NB4 (cell line): ENCODE results near the gene FBXW8.

Experiments used
- CTCF ChIP-seq: IDR thresholded peaks from one replicate; pipeline ENCODE4 v1.5.1; 2012; ENCODE audit warnings: low read depth, low read length
- MAX ChIP-seq: IDR thresholded peaks from 2 replicates; pipeline ENCODE4 v1.6.1; 2011; ENCODE audit warnings: low read depth, low read length
- MYC ChIP-seq: IDR thresholded peaks from 2 replicates; pipeline ENCODE4 v1.6.1; 2011; ENCODE audit warnings: low read depth, low read length

DNA sequence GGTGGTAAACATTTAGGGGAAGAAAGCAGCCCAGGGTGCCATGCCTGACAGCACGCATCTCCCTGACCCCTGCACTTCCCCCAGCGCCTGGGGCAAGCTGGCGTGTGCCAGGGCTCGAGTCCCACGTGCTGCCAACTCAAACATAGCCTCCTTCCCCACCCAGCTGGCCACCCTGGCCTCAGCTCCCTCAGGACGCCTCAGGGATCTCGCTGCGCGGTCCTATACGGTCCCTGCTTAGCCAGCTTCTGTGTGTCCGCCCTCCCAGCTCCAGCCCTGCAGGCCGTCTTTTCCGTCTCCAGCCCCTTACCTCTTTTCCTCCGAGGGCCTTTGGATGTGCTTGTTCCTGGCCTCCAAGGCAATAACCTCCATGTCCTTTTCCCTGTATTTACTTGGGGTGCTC, 117.5 kb downstream of the FBXW8 start:
- TF ChIP-seq MYC = no peak
- TF ChIP-seq CTCF = no peak
- TF ChIP-seq MAX = no peak
